ENCODE results near the gene CD164L2. TPM values are rescaled to one million over a fixed set of nuclear protein-coding genes. Genes with fewer than 3 reads are reported as not detected.

Gene CD164L2
- total RNA-seq, 2 experiments from 2014 or later = not detected

DNA sequence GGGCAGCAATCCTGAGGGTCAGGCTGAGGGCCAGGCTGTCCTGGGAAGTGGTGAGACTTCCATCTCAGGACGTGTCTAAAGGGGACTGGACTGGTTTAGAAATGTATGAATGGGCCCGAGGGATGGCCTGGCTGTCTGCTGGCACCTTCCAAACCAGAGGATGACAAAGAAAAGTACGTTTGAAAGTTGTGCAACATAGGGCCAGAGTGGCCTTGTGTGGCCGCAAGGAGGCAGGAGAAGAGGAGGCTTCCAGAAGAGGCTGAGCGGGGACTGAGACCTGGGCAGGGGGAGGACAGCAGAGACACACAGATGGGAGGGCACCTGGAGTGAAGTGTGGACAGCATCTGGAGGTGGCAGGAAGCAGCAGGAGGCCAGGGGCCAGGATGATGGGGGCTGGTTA is 43.9 kb downstream of the CD164L2 start:
- DNase-seq (no peak), ATAC-seq (ENCODE audit: poor library complexity) (no peak)
- no peaks in the 10 kb centered on the region for H3K9me3 Mint-ChIP-seq
- H3K4me1 Mint-ChIP-seq (ENCODE audit: low read depth) = peaks cover 50% of the 10 kb centered on the region
- CTCF ChIA-PET = no interaction called here
- H3K4me3 Mint-ChIP-seq = peak overlapping the region; percentile 67
- Histone ChIP-seq H3K27me3 (ENCODE audit: control insufficient read depth in 1 of 2, insufficient read depth in 2 of 2, low read length in 2 of 2) (no peaks in the 10 kb centered on the region), H3K4me3 (ENCODE audit: low read length) (no peak overlapping the region), H3K27ac (ENCODE audit: low read depth in 1 of 2, low read length in 2 of 2) (no peak overlapping the region), H3K9me3 (ENCODE audit: control insufficient read depth in 1 of 2, insufficient read depth in 1 of 2, low read length in 2 of 2) (no peaks in the 10 kb centered on the region), H3K36me3 (ENCODE audit: insufficient read depth, low read length) (peaks cover 31% of the 10 kb centered on the region), H3K4me1 (ENCODE audit: insufficient read depth, low read length) (peaks cover 41% of the 10 kb centered on the region)
- TF ChIP-seq, protein P1, sequence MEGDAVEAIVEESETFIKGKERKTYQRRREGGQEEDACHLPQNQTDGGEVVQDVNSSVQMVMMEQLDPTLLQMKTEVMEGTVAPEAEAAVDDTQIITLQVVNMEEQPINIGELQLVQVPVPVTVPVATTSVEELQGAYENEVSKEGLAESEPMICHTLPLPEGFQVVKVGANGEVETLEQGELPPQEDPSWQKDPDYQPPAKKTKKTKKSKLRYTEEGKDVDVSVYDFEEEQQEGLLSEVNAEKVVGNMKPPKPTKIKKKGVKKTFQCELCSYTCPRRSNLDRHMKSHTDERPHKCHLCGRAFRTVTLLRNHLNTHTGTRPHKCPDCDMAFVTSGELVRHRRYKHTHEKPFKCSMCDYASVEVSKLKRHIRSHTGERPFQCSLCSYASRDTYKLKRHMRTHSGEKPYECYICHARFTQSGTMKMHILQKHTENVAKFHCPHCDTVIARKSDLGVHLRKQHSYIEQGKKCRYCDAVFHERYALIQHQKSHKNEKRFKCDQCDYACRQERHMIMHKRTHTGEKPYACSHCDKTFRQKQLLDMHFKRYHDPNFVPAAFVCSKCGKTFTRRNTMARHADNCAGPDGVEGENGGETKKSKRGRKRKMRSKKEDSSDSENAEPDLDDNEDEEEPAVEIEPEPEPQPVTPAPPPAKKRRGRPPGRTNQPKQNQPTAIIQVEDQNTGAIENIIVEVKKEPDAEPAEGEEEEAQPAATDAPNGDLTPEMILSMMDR (IDR thresholded peaks at IDR 0.05) = no peak
- POLR2A ChIA-PET = interaction anchor here (6.3 kb wide), 1 partner anchor 18 kb away, joined by 56 read pairs; no protein-coding TSS in a partner anchor
- no peaks in the 10 kb centered on the region for H3K27me3 Mint-ChIP-seq
- intact Hi-C loops (cut with DNase I, micrococcal nuclease) = no loop called here
- peak overlapping the region; percentile 94 for H3K27ac Mint-ChIP-seq
- peaks cover 47% of the 10 kb centered on the region for H3K36me3 Mint-ChIP-seq (ENCODE audit: low read depth)

DNA sequence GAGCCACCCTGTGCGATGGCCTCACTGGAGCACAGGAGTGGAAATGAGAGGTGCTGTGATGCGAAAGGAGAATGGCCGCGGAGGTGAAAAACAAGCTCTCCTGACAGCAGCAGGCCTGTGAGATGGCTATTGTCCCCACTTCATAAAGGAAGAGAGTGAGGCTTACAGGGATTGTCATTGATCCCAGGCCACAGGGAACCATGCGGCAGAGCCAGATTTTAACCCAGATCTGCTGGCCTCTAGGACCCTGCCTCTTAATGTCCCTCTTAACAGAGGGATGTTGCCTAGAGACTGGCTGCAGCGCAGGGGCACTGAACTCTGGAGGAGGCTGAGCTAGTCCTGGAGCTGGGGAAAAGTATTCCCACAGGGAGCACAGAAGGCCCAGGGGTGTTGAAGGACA is 44.4 kb downstream of the CD164L2 start:
- peaks cover 52% of the 10 kb centered on the region for H3K36me3 Mint-ChIP-seq (ENCODE audit: low read depth)
- intact Hi-C loops (cut with DNase I, micrococcal nuclease) = no loop called here
- no peak for DNase-seq
- H3K9me3 Mint-ChIP-seq = no peaks in the 10 kb centered on the region
- peak overlapping the region; percentile 75 for H3K4me3 Mint-ChIP-seq
- POLR2A ChIA-PET = interaction anchor here (6.3 kb wide), 1 partner anchor 19 kb away, joined by 56 read pairs; no protein-coding TSS in a partner anchor
- Histone ChIP-seq H3K4me1 (ENCODE audit: insufficient read depth, low read length) (peaks cover 36% of the 10 kb centered on the region), H3K27me3 (ENCODE audit: control insufficient read depth in 1 of 2, insufficient read depth in 2 of 2, low read length in 2 of 2) (no peaks in the 10 kb centered on the region), H3K27ac (ENCODE audit: low read depth in 1 of 2, low read length in 2 of 2) (no peak overlapping the region), H3K4me3 (ENCODE audit: low read length) (no peak overlapping the region), H3K9me3 (ENCODE audit: control insufficient read depth in 1 of 2, insufficient read depth in 1 of 2, low read length in 2 of 2) (no peaks in the 10 kb centered on the region), H3K36me3 (ENCODE audit: insufficient read depth, low read length) (peaks cover 36% of the 10 kb centered on the region)
- H3K4me1 Mint-ChIP-seq (ENCODE audit: low read depth) = peaks cover 47% of the 10 kb centered on the region
- CTCF ChIA-PET = interaction anchor here (1.7 kb wide), 1 partner anchor 19 kb away, joined by 5 read pairs; no protein-coding TSS in a partner anchor
- peak overlapping the region; percentile 94 for H3K27ac Mint-ChIP-seq
- ATAC-seq (ENCODE audit: poor library complexity) = no peak
- TF ChIP-seq, protein P1 (IDR thresholded peaks at IDR 0.05) = no peak
- no peaks in the 10 kb centered on the region for H3K27me3 Mint-ChIP-seq

DNA sequence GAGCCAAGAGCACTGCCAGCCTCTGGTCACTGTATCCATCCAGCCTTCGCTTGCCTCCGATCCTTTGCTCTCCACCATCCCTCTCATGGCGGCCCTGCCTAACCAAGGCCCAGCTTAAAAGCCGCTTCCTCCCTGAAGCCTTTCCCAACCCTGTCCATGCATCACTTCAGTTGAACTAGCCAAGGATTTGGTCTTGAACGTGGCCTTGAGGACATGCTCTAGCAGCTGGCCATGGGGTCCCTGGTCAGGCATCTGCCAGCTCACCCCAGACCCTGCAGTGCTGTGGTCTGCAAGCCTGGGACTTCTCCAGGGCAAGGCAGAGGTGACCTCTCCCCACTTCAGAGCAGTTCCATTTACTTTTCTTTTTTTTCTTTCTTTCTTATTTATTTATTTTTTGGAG is 46.4 kb downstream of the CD164L2 start:
- TF ChIP-seq, protein P1 (IDR thresholded peaks at IDR 0.05) = no peak
- intact Hi-C loops (cut with DNase I, micrococcal nuclease) = no loop called here
- H3K36me3 Mint-ChIP-seq (ENCODE audit: low read depth) = peaks cover 54% of the 10 kb centered on the region
- no peak overlapping the region for H3K27ac Mint-ChIP-seq
- H3K4me3 Mint-ChIP-seq = no peak overlapping the region
- peaks cover 56% of the 10 kb centered on the region for H3K36me3 ChIP-seq (ENCODE audit: insufficient read depth, low read length)
- H3K4me3 ChIP-seq (ENCODE audit: low read length) = no peak overlapping the region
- H3K27ac ChIP-seq (ENCODE audit: low read depth in 1 of 2, low read length in 2 of 2) = no peak overlapping the region
- no peaks in the 10 kb centered on the region for H3K9me3 ChIP-seq (ENCODE audit: control insufficient read depth in 1 of 2, insufficient read depth in 1 of 2, low read length in 2 of 2)
- peaks cover 41% of the 10 kb centered on the region for H3K4me1 Mint-ChIP-seq (ENCODE audit: low read depth)
- H3K9me3 Mint-ChIP-seq = no peaks in the 10 kb centered on the region
- no peak for DNase-seq
- H3K27me3 ChIP-seq (ENCODE audit: control insufficient read depth in 1 of 2, insufficient read depth in 2 of 2, low read length in 2 of 2) = no peaks in the 10 kb centered on the region
- peaks cover 43% of the 10 kb centered on the region for H3K4me1 ChIP-seq (ENCODE audit: insufficient read depth, low read length)
- no peak for ATAC-seq (ENCODE audit: poor library complexity)
- no peaks in the 10 kb centered on the region for H3K27me3 Mint-ChIP-seq
- CTCF ChIA-PET = interaction anchor here (1.6 kb wide), 1 partner anchor 21 kb away, joined by 5 read pairs; no protein-coding TSS in a partner anchor
- POLR2A ChIA-PET = no interaction called here
